Astrocyte of the spinal cord (primary cell): ENCODE results near the gene MTUS2.

ENCODE experiments used
- DNase-seq: peaks from one replicate; pipeline ENCODE4 v3.0.0; 2011; ENCODE audit warnings: low read depth, low spot score
- H3K4me3 ChIP-seq: 2 replicates; pipeline ENCODE4 v1.5.1; 2011; ENCODE audit warnings: low read depth, mild to moderate bottlenecking, low read length, moderate library complexity
- in situ Hi-C: cut with HindIII; loops from 2 replicates; pipeline ENCODE4 v1.10.0; 2017; ENCODE audit warnings: low sequenced_read_pairs
- TF ChIP-seq, protein P1 (sequence below): IDR thresholded peaks from 2 replicates; pipeline ENCODE4 v1.5.1; 2012; ENCODE audit warnings: low read depth, mild to moderate bottlenecking, low read length, inconsistent platforms

The MTUS2 gene

DNA sequence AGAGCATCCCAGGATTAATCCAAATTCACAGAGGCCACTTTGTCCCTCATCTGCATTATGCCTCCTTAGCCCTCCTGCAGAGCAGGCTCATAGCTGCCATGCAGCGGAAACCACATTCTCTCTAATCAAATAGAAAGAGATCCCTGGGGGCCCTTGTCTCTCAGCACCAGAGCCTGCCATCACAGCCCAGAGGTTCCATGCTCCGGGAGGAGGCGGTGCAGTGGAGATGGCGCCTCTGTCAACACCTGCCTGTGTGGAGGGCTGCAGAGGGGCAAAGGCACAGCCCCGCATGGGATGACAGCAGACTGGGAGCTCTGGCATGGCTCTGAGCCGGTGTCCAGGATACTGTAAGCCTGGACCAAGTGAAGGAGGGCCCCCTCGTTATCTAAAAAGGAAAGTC is 664.1 kb downstream of the MTUS2 start:
- DNase-seq, result no peak
- H3K4me3 ChIP-seq, result no peak overlapping the region
- in situ Hi-C loops, result no loop called here
- TF ChIP-seq, protein P1, sequence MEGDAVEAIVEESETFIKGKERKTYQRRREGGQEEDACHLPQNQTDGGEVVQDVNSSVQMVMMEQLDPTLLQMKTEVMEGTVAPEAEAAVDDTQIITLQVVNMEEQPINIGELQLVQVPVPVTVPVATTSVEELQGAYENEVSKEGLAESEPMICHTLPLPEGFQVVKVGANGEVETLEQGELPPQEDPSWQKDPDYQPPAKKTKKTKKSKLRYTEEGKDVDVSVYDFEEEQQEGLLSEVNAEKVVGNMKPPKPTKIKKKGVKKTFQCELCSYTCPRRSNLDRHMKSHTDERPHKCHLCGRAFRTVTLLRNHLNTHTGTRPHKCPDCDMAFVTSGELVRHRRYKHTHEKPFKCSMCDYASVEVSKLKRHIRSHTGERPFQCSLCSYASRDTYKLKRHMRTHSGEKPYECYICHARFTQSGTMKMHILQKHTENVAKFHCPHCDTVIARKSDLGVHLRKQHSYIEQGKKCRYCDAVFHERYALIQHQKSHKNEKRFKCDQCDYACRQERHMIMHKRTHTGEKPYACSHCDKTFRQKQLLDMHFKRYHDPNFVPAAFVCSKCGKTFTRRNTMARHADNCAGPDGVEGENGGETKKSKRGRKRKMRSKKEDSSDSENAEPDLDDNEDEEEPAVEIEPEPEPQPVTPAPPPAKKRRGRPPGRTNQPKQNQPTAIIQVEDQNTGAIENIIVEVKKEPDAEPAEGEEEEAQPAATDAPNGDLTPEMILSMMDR, result no peak

DNA sequence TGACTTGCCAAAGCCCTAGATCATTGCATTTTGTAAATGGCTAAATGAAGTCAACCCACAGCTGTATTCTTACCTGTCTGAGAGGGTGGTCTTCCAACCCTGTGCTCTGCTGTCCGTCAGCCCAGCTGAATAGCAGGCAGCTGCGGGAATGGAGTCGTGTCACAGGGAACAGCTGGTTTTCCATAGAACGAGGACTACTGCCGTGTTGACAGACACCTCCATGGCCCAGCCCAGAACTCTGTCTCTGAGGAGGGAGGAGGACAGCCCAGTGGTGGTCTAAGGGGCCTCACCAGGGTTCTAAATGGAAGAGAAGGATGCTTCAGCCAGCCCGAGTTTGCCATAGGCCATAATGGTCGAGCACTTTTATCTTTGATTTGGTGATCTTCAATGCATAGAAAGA is 664.7 kb downstream of the MTUS2 start:
- no peak overlapping the region for H3K4me3 ChIP-seq
- no peak for DNase-seq
- TF ChIP-seq, protein P1, result no peak
- in situ Hi-C loops, result no loop called here

DNA sequence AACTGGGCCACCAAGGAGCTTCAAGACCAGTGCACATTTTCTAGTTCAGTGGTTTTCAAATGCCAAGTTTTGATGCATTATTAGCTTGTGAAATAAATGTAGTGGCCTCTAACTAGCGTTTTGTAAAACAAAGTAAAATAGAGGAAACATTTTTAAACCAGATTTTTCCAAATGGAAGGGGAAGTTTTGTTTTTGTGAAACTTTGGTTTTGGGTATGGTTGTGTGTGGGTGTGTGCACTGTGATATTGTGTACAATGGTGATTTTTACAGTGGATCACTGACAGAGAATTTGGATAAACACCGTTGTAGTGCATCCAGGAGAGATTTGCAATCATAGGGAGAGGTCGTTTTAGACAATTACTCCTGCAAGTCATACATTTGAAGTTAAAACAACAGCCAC is 666.4 kb downstream of the MTUS2 start:
- TF ChIP-seq, protein P1, result no peak
- DNase-seq, result no peak
- in situ Hi-C loops, result no loop called here
- no peak overlapping the region for H3K4me3 ChIP-seq

DNA sequence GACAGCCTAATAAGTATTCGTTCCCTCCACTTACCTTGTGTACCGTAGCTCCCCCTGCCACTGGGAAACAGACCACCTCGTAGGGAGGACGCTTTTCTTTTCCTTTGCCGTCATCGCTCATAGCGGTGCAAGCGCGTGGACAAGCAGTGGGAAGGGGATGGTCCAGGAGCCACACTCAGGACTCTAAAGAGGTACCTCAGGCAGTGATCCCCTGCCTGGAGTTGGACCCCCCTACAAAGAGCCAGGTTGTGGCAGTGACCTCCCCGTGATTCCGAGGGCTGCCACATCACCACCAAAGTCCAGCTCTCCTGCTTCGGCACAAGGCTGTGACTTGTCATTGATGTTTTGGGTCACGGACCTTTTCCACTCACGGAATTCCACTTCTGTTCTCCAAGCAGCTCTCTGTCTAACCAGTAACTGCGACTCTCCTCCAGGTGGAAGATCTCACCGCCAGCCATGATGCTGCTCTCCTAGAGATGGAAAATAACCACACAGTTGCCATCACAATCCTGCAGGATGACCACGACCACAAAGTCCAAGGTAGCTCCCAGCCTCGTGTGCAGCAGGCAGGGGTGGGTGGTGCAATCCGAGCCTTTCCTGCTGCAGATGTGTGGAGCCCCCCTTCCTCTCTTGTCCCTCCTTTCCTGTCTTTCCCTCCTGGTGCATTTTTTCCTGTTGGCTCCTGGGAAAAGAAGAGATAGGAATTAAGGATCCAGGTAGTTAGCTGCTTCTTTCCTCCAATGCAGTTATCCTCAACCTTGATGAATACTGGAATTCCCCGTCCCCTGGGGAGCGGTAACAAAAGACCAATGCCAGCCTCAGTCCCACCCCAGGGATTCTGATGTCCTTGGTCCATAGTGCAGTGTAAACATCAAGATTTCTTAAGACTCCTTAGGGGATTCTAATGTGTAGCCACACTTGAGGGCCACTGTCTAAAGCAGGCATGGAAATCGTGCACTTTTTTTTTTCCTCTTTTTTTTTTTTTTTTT is 667.6 kb downstream of the MTUS2 start:
- TF ChIP-seq, protein P1, result no peak
- no peak overlapping the region for H3K4me3 ChIP-seq
- in situ Hi-C loops, result no loop called here
- no peak for DNase-seq

DNA sequence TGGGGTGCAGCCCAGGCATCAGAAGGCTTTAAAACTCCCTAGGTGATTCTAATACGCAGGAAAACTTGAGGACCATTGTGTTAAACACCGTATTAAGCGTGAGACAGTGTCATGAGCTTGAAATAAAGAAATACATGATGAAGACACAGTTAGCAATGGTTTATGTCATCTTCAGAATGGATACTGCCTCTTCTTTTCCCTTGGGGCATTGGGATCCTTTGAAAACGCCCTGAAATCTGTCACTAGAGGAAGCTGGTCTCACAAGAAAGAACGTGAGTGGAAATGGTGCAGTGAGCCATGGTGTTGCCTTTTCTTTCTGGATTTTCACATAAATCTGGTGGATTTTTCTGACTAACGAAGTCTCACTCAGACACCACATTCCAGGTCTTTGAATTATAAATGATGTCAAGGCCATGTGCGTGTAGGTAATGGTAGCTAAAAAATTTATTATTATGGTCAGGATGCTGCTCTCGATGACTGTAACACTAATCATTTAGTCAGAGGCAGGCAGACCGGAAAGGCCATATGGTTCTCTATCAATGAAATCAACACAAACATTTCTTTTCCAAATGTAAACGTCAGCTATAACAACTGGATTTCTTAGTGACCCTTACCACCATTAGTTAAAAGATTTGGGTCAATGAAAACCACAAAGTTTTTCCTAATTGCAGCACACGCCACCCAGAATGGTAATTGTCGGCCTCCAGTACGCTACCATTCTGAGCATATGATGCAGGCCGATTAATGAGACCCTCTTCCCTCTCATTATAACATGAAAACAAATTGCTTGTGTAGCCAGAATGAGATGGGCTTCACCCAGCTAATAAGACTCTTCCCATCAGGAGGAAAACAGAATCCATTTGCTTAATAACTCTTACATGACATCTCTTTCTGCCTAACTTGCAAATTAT is 669.8 kb downstream of the MTUS2 start:
- no peak for DNase-seq
- TF ChIP-seq, protein P1, result no peak
- in situ Hi-C loops, result no loop called here
- no peak overlapping the region for H3K4me3 ChIP-seq

DNA sequence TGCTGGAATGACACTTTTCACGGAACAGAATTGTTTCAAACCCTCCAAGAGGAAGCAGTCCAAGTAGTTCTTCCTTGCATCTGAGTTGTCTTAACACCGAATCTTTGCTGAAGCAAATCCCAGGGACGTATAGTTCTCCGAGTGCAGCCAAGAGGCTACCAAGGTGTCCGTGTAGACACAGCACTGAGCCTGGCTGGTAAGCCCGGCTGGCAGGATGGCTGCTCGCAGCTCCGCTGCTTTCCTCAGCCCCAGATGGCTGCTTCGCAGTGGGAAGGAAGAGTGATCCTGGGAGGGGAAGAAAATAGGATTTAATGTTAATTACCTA is 670.4 kb downstream of the MTUS2 start:
- TF ChIP-seq, protein P1, result no peak
- H3K4me3 ChIP-seq, result no peak overlapping the region
- in situ Hi-C loops, result no loop called here
- DNase-seq, result no peak
